HCT116 (cell line): Measurements from ENCODE around the gene FRMD4A. TPM values are rescaled to one million over a fixed set of nuclear protein-coding genes. Genes with fewer than 3 reads are reported as not detected.

Experiments
- ATAC-seq: fragments of 200-7000 bp; cut with Tn5 transposase; 2 replicates; pipeline ENCODE4 v1.9.1; 2020; ENCODE audit warnings: mild to moderate bottlenecking, moderate library complexity
- BruUV-seq: library from RNA; stranded (reverse); fragments of 400-500 nt; replicated peaks from 2 replicates; lab custom pipeline; 2021; lab: Mats Ljungman, UMichigan
- CTCF ChIA-PET: fragments of 300-600 bp; sonication (Branson Sonifier 250); formaldehyde crosslinking; loops from one replicate; lab custom pipeline; 2021; ENCODE audit warnings: antibody characterized with exemption; lab: Charles Lee
- POLR2A ChIA-PET: fragments of 300-600, 350-600 bp; sonication (Branson Sonifier 250); formaldehyde crosslinking; loops from one replicate; lab custom pipeline; 2021; ENCODE audit warnings: antibody characterized with exemption; lab: Charles Lee
- RAD21 ChIA-PET, 2 experiments: fragments of 300-600 bp; sonication (Branson Sonifier 250); formaldehyde crosslinking; loops; one replicate each; lab custom pipeline; 2023; ENCODE audit warnings: low total read pairs in 2 of 2; ENCODE audit not compliant: uncharacterized antibody in 2 of 2, unreplicated experiment in 2 of 2, low non-redundant PET in 1 of 2; lab: Charles Lee
- DNase-seq: peaks from one replicate; pipeline ENCODE4 v3.0.0-alpha.2; 2010; ENCODE audit warnings: low read depth, low spot score
- H2AFZ ChIP-seq: fragments of 200-600 bp; shearing (Covaris generic), sonication (generic); 2 replicates; pipeline ENCODE4 v1.6.1; 2017; ENCODE audit warnings: low read depth, mixed run types, mixed read lengths, antibody characterized with exemption, low read length; ENCODE audit not compliant: poor library complexity, severe bottlenecking
- H3K27ac ChIP-seq: 2 replicates; pipeline ENCODE4 v1.5.1; 2012; ENCODE audit warnings: low read depth, low read length
- H3K27me3 ChIP-seq: fragments of 200-600 bp; sonication (generic); 2 replicates; pipeline ENCODE4 v1.6.1; 2016; ENCODE audit warnings: mixed run types, low read length, mixed read lengths; ENCODE audit not compliant: insufficient read depth
- H3K36me3 ChIP-seq, 2 experiments: fragments of 200-500 bp in 1 of 2; fragments of 200-600 bp in 1 of 2; sonication (Bioruptor generic) in 1 of 2; sonication (generic) in 1 of 2; 2 replicates each; pipeline versions ENCODE4 v1.5.1 to v1.6.1; 2014 to 2016; ENCODE audit warnings: low read length in 2 of 2, inconsistent platforms in 1 of 2, mixed read lengths in 1 of 2, mixed run types in 1 of 2; ENCODE audit not compliant: insufficient read depth in 2 of 2, control insufficient read depth in 1 of 2
- H3K4me1 ChIP-seq, 2 experiments: fragments of 200-600 bp in 1 of 2; sonication (generic) in 1 of 2; 2 replicates each; pipeline versions ENCODE4 v1.5.1 to v1.6.1; 2012 to 2017; ENCODE audit warnings: low read length in 2 of 2, inconsistent platforms in 1 of 2, mild to moderate bottlenecking in 1 of 2, mixed read lengths in 1 of 2, mixed run types in 1 of 2, moderate library complexity in 1 of 2; ENCODE audit not compliant: insufficient read depth in 2 of 2, control insufficient read depth in 1 of 2
- H3K4me2 ChIP-seq: fragments of 200-600 bp; sonication (generic); 2 replicates; pipeline ENCODE4 v1.6.1; 2017; ENCODE audit warnings: mixed run types, low read length, mixed read lengths
- H3K4me3 ChIP-seq, 2 experiments: fragments of 200-600 bp in 1 of 2; sonication (generic) in 1 of 2; replicated peaks in 1 of 2; 2 replicates each; pipeline ENCODE4 v1.5.1; 2011 to 2016; ENCODE audit warnings: low read length in 2 of 2, control low read depth in 1 of 2, low read depth in 1 of 2, mild to moderate bottlenecking in 1 of 2, mixed read lengths in 1 of 2, mixed run types in 1 of 2
- H3K79me2 ChIP-seq: fragments of 200-600 bp; sonication (generic); 2 replicates; pipeline ENCODE4 v1.6.1; 2017; ENCODE audit warnings: mild to moderate bottlenecking, mixed run types, low read length, moderate library complexity, mixed read lengths; ENCODE audit not compliant: insufficient read depth
- H3K9ac ChIP-seq: fragments of 200-600 bp; sonication (generic); 2 replicates; pipeline ENCODE4 v1.6.1; 2016; ENCODE audit warnings: low read length, mixed read lengths
- H3K9me2 ChIP-seq: fragments of 200-600 bp; sonication (generic), shearing (Covaris generic); 2 replicates; pipeline ENCODE4 v1.6.1; 2017; ENCODE audit warnings: mixed run types, mild to moderate bottlenecking, moderate library complexity; ENCODE audit not compliant: insufficient read depth
- H3K9me3 ChIP-seq, 2 experiments: fragments of 200-500 bp in 1 of 2; fragments of 200-600 bp in 1 of 2; sonication (Bioruptor generic) in 1 of 2; sonication (generic) in 1 of 2; 2 replicates each; pipeline ENCODE4 v1.6.1; 2014 to 2017; ENCODE audit warnings: low read length in 2 of 2, mixed read lengths in 2 of 2, inconsistent platforms in 1 of 2, low read depth in 1 of 2, mild to moderate bottlenecking in 1 of 2, mixed run types in 1 of 2, moderate library complexity in 1 of 2; ENCODE audit not compliant: control insufficient read depth in 1 of 2, insufficient read depth in 1 of 2
- H4K20me1 ChIP-seq: fragments of 200-600 bp; sonication (generic), shearing (Covaris generic); 2 replicates; pipeline ENCODE4 v1.6.1; 2017; ENCODE audit warnings: mixed run types, mild to moderate bottlenecking, moderate library complexity; ENCODE audit not compliant: insufficient read depth
- CBX3 ChIP-seq: IDR thresholded peaks from 2 replicates; pipeline ENCODE4 v1.6.1; 2012; ENCODE audit warnings: low read depth
- ELF1 ChIP-seq: IDR thresholded peaks from 2 replicates; pipeline ENCODE4 v1.6.1; 2012; ENCODE audit warnings: low read depth, borderline replicate concordance
- EZH2 ChIP-seq: fragments of 200-600 bp; sonication (generic); IDR thresholded peaks from 2 replicates; pipeline ENCODE4 v1.6.1; 2017; ENCODE audit warnings: antibody characterized with exemption, mixed run types
- EZH2phosphoT487 ChIP-seq: fragments of 200-600 bp; IDR thresholded peaks from 2 replicates; pipeline ENCODE4 v1.6.1; 2018; ENCODE audit warnings: antibody characterized with exemption, borderline replicate concordance
- JUND ChIP-seq: IDR thresholded peaks from 2 replicates; pipeline ENCODE4 v1.6.1; 2012
- POLR2A ChIP-seq: IDR thresholded peaks from 2 replicates; pipeline ENCODE4 v1.7.0; 2011; ENCODE audit warnings: borderline replicate concordance; ENCODE audit not compliant: insufficient read depth, insufficient read length; ENCODE audit errors: extremely low read depth
- RAD21 ChIP-seq: IDR thresholded peaks from 2 replicates; pipeline ENCODE4 v1.6.1; 2012; ENCODE audit warnings: low read depth, mild to moderate bottlenecking
- SIN3A ChIP-seq: IDR thresholded peaks from 2 replicates; pipeline ENCODE4 v1.6.1; 2012; ENCODE audit warnings: low read depth
- SP1 ChIP-seq: IDR thresholded peaks from 2 replicates; pipeline ENCODE4 v1.6.1; 2012; ENCODE audit warnings: low read depth
- SRF ChIP-seq: IDR thresholded peaks from 2 replicates; pipeline ENCODE4 v1.6.1; 2012; ENCODE audit warnings: low read depth
- TCF7L2 ChIP-seq: IDR thresholded peaks from 2 replicates; pipeline ENCODE4 v1.7.0; 2011; ENCODE audit warnings: borderline replicate concordance, inconsistent platforms; ENCODE audit not compliant: insufficient read depth, insufficient read length; ENCODE audit errors: extremely low read depth
- YY1 ChIP-seq: IDR thresholded peaks from 2 replicates; pipeline ENCODE4 v1.6.1; 2011; ENCODE audit warnings: low read length, low read depth, moderate library complexity, mild to moderate bottlenecking; ENCODE audit not compliant: insufficient replicate concordance; ENCODE audit errors: extremely low read depth
- ZFX ChIP-seq: fragments of 450-650 bp; IDR thresholded peaks from 2 replicates; pipeline ENCODE4 v1.6.1; 2017
- ZNF274 ChIP-seq: fragments of 200-500 bp; sonication (Bioruptor generic); IDR thresholded peaks from 2 replicates; pipeline ENCODE4 v1.6.1; 2014; ENCODE audit warnings: mild to moderate bottlenecking, low read depth, low read length, inconsistent platforms
- intact Hi-C: fragments of 100-400 bp; cut with micrococcal nuclease; formaldehyde crosslinking; loops from 2 replicates; pipeline ENCODE4 v1.10.0; 2022
- total RNA-seq: library from RNA; stranded (reverse); gene quantifications from one replicate; pipeline ENCODE4 v1.2.1, GENCODE V29; 2021; ENCODE audit not compliant: unreplicated experiment
- TF ChIP-seq, protein P1 (sequence below): IDR thresholded peaks from 2 replicates; pipeline ENCODE4 v1.6.1; 2012; ENCODE audit warnings: low read depth
- TF ChIP-seq, protein P2 (sequence below): IDR thresholded peaks from 2 replicates; pipeline ENCODE4 v1.6.1; 2012

The FRMD4A gene
- total RNA-seq, 1 experiment from 2014 or later: 0.20 TPM

DNA sequence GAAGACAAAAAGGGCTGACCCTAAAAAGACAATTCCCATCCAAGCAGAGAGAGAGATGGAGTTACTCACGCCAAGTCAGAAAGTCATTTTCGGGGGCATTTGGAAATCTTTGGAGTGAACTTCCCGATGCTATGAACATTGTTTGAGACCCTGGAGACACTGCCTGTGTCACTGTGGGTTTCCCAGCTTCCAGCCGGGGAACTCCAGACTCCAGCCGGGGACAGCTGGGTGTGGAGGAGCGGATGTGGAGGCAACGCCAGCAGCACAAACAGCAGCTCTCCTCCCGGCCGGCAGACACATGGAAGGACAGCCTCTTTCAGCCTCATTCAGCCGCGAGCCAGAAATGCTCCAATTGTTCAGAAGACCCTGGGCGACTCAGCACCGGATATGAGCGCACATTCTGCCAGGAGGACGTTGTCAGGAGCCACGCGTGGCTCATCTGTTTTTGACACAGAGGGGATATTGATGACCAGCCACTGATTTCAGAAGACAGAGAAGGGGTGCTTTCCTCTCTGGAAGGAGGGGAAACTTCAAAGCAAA, 646.4 kb downstream of the FRMD4A start (continued):
- TF ChIP-seq, protein P1, sequence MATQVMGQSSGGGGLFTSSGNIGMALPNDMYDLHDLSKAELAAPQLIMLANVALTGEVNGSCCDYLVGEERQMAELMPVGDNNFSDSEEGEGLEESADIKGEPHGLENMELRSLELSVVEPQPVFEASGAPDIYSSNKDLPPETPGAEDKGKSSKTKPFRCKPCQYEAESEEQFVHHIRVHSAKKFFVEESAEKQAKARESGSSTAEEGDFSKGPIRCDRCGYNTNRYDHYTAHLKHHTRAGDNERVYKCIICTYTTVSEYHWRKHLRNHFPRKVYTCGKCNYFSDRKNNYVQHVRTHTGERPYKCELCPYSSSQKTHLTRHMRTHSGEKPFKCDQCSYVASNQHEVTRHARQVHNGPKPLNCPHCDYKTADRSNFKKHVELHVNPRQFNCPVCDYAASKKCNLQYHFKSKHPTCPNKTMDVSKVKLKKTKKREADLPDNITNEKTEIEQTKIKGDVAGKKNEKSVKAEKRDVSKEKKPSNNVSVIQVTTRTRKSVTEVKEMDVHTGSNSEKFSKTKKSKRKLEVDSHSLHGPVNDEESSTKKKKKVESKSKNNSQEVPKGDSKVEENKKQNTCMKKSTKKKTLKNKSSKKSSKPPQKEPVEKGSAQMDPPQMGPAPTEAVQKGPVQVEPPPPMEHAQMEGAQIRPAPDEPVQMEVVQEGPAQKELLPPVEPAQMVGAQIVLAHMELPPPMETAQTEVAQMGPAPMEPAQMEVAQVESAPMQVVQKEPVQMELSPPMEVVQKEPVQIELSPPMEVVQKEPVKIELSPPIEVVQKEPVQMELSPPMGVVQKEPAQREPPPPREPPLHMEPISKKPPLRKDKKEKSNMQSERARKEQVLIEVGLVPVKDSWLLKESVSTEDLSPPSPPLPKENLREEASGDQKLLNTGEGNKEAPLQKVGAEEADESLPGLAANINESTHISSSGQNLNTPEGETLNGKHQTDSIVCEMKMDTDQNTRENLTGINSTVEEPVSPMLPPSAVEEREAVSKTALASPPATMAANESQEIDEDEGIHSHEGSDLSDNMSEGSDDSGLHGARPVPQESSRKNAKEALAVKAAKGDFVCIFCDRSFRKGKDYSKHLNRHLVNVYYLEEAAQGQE: no peak
- TF ChIP-seq ZFX (no peak), POLR2A (no peak), JUND (no peak)
- TF ChIP-seq, all 23 proteins: peak for 0

DNA sequence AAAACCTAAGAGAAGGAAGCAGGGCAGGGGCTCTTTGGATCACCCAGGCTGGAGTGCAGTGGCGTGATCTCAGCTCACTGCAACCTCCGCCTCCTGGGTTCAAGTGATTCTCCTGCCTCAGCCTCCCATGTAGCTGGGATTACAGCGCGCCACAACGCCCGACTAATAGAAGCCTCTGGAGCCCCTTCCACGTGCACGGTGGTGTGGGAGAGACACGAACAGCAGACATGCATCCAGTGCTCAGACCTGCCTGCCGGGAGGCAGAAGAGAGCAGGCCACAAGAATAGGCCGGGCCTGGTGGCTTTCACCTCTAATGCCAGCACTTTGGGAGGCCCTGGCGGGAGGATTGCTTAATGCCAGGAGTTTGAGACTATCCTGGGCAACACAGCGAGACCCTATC, 647.7 kb downstream of the FRMD4A start:
- H3K27me3 ChIP-seq: no peaks in the 10 kb centered on the region
- H4K20me1 ChIP-seq: no peaks in the 10 kb centered on the region
- H3K4me3 ChIP-seq: no peak overlapping the region
- no peak overlapping the region for H3K27ac ChIP-seq
- BruUV-seq: no TSS peak
- intact Hi-C loops: no loop called here
- ChIA-PET POLR2A (interaction anchor here (0.7 kb wide), 1 partner anchor 8 kb away, joined by 4 read pairs; no protein-coding TSS in a partner anchor), RAD21 (no interaction called here), CTCF (no interaction called here)
- H3K36me3 ChIP-seq: no peaks in the 10 kb centered on the region
- H3K4me2 ChIP-seq: no peak overlapping the region
- H3K9ac ChIP-seq: no peak overlapping the region
- ATAC-seq (no peak), DNase-seq (no peak)
- H3K9me2 ChIP-seq: no peaks in the 10 kb centered on the region
- no peak overlapping the region for H2AFZ ChIP-seq
- no peaks in the 10 kb centered on the region for H3K4me1 ChIP-seq
- no peaks in the 10 kb centered on the region for H3K79me2 ChIP-seq
- no peaks in the 10 kb centered on the region for H3K9me3 ChIP-seq
- TF ChIP-seq RAD21 (no peak), TCF7L2 (no peak), ZFX (no peak), SIN3A (no peak), EZH2phosphoT487 (no peak), SRF (no peak), ELF1 (no peak), CBX3 (no peak), EZH2 (no peak), POLR2A (no peak), JUND (no peak), ZNF274 (no peak), SP1 (no peak), YY1 (no peak)
- TF ChIP-seq, protein P2, sequence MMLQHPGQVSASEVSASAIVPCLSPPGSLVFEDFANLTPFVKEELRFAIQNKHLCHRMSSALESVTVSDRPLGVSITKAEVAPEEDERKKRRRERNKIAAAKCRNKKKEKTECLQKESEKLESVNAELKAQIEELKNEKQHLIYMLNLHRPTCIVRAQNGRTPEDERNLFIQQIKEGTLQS: no peak
- TF ChIP-seq, protein P1: no peak
